DOHH2 (cell line): ENCODE measurements around the gene RASGRP4.

Source experiments
- H3F3A ChIP-seq: fragments of 200-600 bp; sonication (generic), shearing (Covaris generic); 2 replicates; pipeline ENCODE4 v1.6.0; 2016; ENCODE audit warnings: antibody characterized with exemption, mild to moderate bottlenecking; ENCODE audit not compliant: control insufficient read depth, insufficient read depth
- H3K27ac ChIP-seq: fragments of 200-600 bp; sonication (generic); 2 replicates; pipeline ENCODE4 v1.5.1; 2014; ENCODE audit warnings: low read depth, mild to moderate bottlenecking, low read length, moderate library complexity
- H3K27me3 ChIP-seq: fragments of 200-600 bp; sonication (generic); 2 replicates; pipeline ENCODE4 v1.6.1; 2014; ENCODE audit warnings: mild to moderate bottlenecking, low read length, mixed read lengths; ENCODE audit not compliant: control insufficient read depth
- H3K36me3 ChIP-seq: fragments of 200-600 bp; sonication (generic); 2 replicates; pipeline ENCODE4 v1.6.1; 2014; ENCODE audit warnings: mild to moderate bottlenecking, low read length, moderate library complexity, mixed read lengths; ENCODE audit not compliant: control insufficient read depth
- H3K4me1 ChIP-seq: fragments of 200-600 bp; sonication (generic); 2 replicates; pipeline ENCODE4 v1.6.1; 2014; ENCODE audit warnings: mild to moderate bottlenecking, low read length, mixed read lengths; ENCODE audit not compliant: control insufficient read depth
- H3K4me2 ChIP-seq: fragments of 200-600 bp; sonication (generic); 2 replicates; pipeline ENCODE4 v1.6.0; 2014; ENCODE audit warnings: mild to moderate bottlenecking, low read length, moderate library complexity
- H3K4me3 ChIP-seq: fragments of 200-600 bp; sonication (generic); 2 replicates; pipeline ENCODE4 v1.5.1; 2014; ENCODE audit warnings: mild to moderate bottlenecking, low read length, mixed read lengths
- H3K79me2 ChIP-seq: fragments of 200-600 bp; sonication (generic); 2 replicates; pipeline ENCODE4 v1.6.1; 2014; ENCODE audit warnings: mild to moderate bottlenecking, low read length, mixed read lengths; ENCODE audit not compliant: control insufficient read depth
- H3K9me2 ChIP-seq: fragments of 200-600 bp; sonication (generic); replicated peaks from 2 replicates; pipeline ENCODE4 v1.6.1; 2014; ENCODE audit warnings: mild to moderate bottlenecking, low read length, mixed read lengths; ENCODE audit not compliant: control insufficient read depth
- H3K9me3 ChIP-seq: fragments of 200-600 bp; sonication (generic); 2 replicates; pipeline ENCODE4 v1.6.1; 2014; ENCODE audit warnings: antibody characterized with exemption, low read length, mixed read lengths; ENCODE audit not compliant: control insufficient read depth, insufficient read depth
- H4K20me1 ChIP-seq: fragments of 200-600 bp; sonication (generic); 2 replicates; pipeline ENCODE4 v1.6.0; 2014; ENCODE audit warnings: low read depth, mild to moderate bottlenecking, antibody characterized with exemption, low read length, moderate library complexity; ENCODE audit not compliant: control insufficient read depth, insufficient read depth
- CTCF ChIP-seq: fragments of 200-600 bp; sonication (generic); IDR thresholded peaks from one replicate; pipeline ENCODE4 v1.5.1; 2014; ENCODE audit warnings: antibody characterized with exemption, mild to moderate bottlenecking, low read depth, low read length; ENCODE audit not compliant: poor library complexity, severe bottlenecking
- EZH2phosphoT487 ChIP-seq: fragments of 200-600 bp; sonication (generic); IDR thresholded peaks from 2 replicates; pipeline ENCODE4 v1.6.1; 2017; ENCODE audit warnings: borderline replicate concordance, mild to moderate bottlenecking, antibody characterized with exemption, low read length, moderate library complexity, mixed read lengths

RASGRP4 gene

GRCh38 chr19:38381138-38381537, 44.9 kb downstream of the RASGRP4 start:
- Histone ChIP-seq H3K79me2 (peaks cover 26% of the 10 kb centered on the region), H3K4me2 (no peak overlapping the region), H3K27me3 (no peaks in the 10 kb centered on the region), H3K36me3 (peaks cover 54% of the 10 kb centered on the region), H3K4me1 (peaks cover 5% of the 10 kb centered on the region), H3K4me3 (no peak overlapping the region), H3F3A (no peaks in the 10 kb centered on the region), H3K27ac (no peak overlapping the region), H3K9me2 (no peaks in the 10 kb centered on the region), H3K9me3 (no peaks in the 10 kb centered on the region), H4K20me1 (no peaks in the 10 kb centered on the region)
- TF ChIP-seq EZH2phosphoT487 (no peak), CTCF (no peak)

DNA sequence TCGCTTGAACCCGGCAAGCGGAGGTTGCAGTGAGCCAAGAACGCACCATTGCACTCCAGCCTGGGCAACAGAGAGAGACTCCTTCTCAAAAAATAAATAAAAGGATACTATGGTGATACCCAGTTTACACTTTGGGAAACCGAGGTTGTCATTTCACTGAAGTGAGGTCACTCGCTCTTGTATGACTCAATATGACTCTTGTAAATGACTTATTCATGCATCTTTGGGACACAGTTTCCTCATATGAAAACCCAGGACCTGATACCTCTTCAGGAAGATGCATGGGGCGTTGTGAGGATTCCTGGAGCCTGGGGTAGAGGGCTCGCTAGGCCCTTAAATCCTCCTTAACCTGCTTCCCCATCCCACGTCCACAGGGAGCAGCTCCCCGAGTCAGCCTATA, 47.2 kb downstream of the RASGRP4 start:
- Histone ChIP-seq H4K20me1 (no peaks in the 10 kb centered on the region; the same call in 1 of the 2 replicates), H3K4me3 (no peak overlapping the region)

GRCh38 chr19:38377052-38377451, 49.0 kb downstream of the RASGRP4 start:
- H4K20me1 ChIP-seq: no peaks in the 10 kb centered on the region; the same call in 1 of the 2 replicates
- H3K4me1 ChIP-seq: peaks cover 18% of the 10 kb centered on the region
- H3K27ac ChIP-seq: no peak overlapping the region
- peaks cover 42% of the 10 kb centered on the region for H3K79me2 ChIP-seq
- H3K4me2 ChIP-seq: peak overlapping the region; percentile 85; the same call in 1 of the 2 replicates
- no peaks in the 10 kb centered on the region for H3K27me3 ChIP-seq
- no peaks in the 10 kb centered on the region for H3F3A ChIP-seq
- no peak overlapping the region for H3K4me3 ChIP-seq
- no peaks in the 10 kb centered on the region for H3K9me2 ChIP-seq
- H3K9me3 ChIP-seq: no peaks in the 10 kb centered on the region
- TF ChIP-seq EZH2phosphoT487: no peak
- TF ChIP-seq CTCF: no peak
- H3K36me3 ChIP-seq: peaks cover 52% of the 10 kb centered on the region

More for the DNA sequence above, 47.2 kb downstream of the RASGRP4 start:
- Histone ChIP-seq H3K27me3 (no peaks in the 10 kb centered on the region), H3K27ac (no peak overlapping the region), H3K9me3 (no peaks in the 10 kb centered on the region), H3K4me2 (no peak overlapping the region), H3K36me3 (peaks cover 61% of the 10 kb centered on the region), H3K79me2 (peaks cover 42% of the 10 kb centered on the region), H3K4me1 (peaks cover 15% of the 10 kb centered on the region), H3K9me2 (no peaks in the 10 kb centered on the region), H3F3A (no peaks in the 10 kb centered on the region)
- TF ChIP-seq EZH2phosphoT487: no peak
- no peak for TF ChIP-seq CTCF

DNA sequence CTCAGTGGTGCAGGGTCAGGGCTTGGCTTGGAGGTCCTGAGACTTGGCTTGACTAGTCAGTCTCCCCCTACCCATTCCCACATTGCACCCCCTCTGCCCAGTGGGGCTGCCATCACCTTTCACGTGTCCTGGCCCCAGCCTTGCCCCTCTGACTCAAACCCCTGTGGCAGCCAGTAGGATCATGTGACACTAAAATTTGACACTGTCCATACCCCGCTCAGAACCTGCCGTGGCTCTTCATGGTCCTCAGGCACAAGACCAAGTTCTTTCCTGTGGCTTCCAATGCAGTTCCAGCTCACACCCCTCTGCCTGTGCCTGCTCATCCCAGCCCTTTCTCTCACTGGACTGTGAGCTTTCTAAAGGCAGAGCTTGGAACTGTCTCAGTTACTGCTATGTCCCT, 49.4 kb downstream of the RASGRP4 start:
- H3K79me2 ChIP-seq: peaks cover 42% of the 10 kb centered on the region
- H3K4me2 ChIP-seq: peak overlapping the region; percentile 85; the same call in 1 of the 2 replicates
- peaks cover 18% of the 10 kb centered on the region for H3K4me1 ChIP-seq
- H3K9me3 ChIP-seq: no peaks in the 10 kb centered on the region
- no peaks in the 10 kb centered on the region; the same call in 1 of the 2 replicates for H3K27me3 ChIP-seq
- TF ChIP-seq CTCF (no peak), EZH2phosphoT487 (no peak)
- H3K4me3 ChIP-seq: no peak overlapping the region
- H3K36me3 ChIP-seq: peaks cover 47% of the 10 kb centered on the region
- H4K20me1 ChIP-seq: no peaks in the 10 kb centered on the region; the same call in 1 of the 2 replicates
- no peaks in the 10 kb centered on the region for H3F3A ChIP-seq
- no peaks in the 10 kb centered on the region for H3K9me2 ChIP-seq
- no peak overlapping the region for H3K27ac ChIP-seq
